SHP77 (cell line): ENCODE measurements around the gene EZH1.

ENCODE experiments used
- DNase-seq, 2 experiments: peaks; one replicate each; lab custom pipeline; 2025; lab: John Stamatoyannopoulos, UW

The EZH1 gene

DNA sequence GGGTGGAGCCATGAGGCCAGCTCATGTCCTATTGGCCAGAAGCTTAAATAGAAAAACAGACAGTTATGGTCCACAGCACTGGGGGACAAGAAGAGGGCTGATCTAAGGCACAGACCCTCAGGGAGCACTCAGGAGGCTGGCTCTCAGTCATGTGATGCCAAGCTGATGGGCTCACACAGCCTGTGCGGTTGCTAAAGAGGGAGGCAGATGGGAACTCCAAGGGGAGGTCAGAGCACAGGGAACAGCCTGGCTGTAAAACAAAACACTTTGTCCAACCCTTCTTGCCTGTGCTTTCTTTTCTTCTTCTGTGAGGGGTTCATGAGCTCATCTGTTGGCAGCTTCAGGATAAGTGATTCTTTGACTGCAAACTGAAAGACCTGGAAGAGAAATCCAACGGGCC, 35.3 kb downstream of the EZH1 start:
- DNase-seq = no peak

DNA sequence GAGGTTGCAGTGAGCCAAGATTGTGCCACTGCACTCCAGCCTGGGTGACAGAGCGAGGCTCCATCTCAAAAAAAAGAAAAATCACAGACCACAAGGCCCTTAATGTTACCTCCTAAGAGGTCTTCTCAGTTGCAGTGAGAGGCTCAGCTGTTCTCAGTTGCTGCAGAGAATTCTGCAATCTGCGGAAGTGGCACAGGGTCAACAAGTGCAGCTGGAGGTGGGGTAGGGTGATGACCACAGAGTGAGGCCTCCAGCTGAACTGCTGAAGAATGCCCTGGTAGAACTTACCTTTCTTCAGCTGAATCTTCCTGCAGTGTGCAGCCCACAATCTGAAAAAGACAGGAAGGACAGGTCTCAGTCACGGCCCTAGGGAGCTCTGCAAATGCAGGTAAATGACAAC, 36.3 kb downstream of the EZH1 start:
- DNase-seq = no peak

GRCh38 chr17:42706732-42707131, 38.1 kb downstream of the EZH1 start:
- DNase-seq = no peak

GRCh38 chr17:42704837-42705494, 39.9 kb downstream of the EZH1 start:
- DNase-seq = no peak

DNA sequence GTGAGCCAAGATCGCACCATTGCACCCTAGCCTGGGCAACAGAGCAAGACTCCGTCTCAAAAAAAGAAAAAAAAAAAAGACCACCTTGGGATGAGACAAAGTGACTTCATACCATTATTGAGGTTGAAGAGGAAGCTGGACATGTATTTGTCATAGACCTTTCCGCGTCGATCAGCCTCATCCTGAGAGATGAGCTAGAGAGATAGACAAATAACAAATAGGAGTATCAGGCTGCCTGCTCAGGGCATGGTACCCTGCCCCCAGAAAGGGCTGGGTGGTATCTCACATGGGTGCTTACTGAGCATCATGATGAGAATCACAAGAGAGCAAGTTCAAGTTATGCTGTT, 40.4 kb downstream of the EZH1 start:
- DNase-seq = no peak

DNA sequence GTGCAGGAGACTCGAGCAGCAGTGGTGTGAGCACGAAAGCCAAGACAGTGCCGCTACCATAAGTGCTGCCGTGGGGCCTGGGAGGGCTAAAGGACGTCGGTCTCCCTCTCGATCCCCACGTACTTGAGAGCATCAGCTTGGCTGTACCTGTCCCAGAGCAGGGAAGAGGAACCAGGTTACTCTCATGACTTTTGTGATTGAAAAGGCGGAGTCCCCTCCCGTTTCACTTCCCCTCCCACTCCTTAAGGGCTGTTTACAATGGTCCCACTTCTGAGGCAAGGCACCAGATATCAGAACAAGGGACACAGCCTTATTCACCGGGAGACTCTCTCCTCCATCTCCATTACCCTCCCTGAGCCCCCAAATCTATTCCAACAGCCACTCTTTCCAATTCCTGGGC, 42.4 kb downstream of the EZH1 start:
- no peak for DNase-seq

DNA sequence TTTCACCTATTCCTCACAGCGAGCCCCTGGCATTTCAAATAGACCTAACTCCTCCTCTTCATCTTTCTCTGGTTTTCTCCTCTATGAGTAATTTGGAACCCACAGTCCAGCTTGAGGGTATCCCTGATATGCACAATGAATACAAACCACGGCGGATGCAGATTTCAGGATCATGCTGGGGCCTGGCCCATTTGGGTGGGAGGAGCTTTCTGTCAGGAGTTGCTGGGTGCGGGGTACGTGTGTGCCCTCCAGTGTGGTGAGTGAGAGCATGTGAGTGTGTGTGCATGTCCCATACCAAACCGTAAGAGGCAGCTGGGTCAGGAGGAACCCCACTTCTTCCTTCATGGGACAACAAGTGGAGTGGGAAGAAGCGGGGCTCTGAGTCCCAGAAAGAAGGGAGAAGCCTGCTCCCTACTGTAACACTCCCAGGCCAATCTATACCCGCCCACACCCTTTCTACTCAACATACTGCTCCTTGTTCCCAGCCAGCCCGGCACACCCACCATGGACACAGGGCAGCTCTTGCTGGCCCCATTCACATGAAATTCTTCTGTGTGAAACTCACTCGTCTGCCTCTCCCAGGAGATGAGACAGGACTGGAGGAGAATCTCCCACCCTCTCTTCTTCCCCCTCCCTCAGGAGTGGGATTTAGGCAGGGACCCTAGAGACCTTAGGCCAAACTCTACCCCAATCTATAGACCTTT, 44.1 kb downstream of the EZH1 start:
- no peak for DNase-seq

- no peak for DNase-seq
These were observed 45.5 kb downstream of the EZH1 start for GRCh38 chr17:42699415-42699740.

GRCh38 chr17:42698736-42699414, 46.0 kb downstream of the EZH1 start:
- no peak for DNase-seq

DNA sequence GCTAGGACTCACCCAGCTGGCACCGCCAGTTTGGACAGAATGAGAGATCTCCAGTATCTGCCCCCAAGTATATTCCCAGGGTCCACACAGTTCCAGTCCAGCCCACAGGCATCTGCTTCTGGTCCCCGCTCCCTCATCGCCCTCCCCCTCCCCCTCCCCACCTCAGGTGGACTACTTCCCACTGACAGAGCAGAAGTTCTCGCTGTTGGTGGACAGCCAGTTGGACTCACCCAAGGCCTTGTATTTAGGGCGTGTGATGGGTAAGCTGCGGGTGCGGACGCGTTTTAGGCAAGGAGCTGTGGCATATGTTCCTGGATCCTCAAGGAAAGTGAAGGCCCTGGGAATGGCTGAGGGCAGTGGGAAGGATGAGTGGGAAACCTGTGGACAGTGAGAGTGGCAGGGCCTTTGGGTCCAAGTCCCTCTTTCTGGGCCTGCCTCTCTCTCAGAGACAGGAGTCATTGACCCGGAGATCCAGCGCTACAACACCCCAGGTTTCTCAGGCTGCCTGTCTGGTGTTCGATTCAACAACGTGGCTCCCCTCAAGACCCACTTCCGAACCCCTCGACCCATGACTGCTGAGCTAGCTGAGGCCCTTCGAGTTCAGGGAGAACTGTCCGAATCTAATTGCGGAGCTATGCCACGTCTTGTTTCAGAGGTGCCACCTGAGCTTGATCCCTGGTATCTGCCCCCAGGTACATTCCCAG, 47.6 kb downstream of the EZH1 start:
- no peak for DNase-seq

DNA sequence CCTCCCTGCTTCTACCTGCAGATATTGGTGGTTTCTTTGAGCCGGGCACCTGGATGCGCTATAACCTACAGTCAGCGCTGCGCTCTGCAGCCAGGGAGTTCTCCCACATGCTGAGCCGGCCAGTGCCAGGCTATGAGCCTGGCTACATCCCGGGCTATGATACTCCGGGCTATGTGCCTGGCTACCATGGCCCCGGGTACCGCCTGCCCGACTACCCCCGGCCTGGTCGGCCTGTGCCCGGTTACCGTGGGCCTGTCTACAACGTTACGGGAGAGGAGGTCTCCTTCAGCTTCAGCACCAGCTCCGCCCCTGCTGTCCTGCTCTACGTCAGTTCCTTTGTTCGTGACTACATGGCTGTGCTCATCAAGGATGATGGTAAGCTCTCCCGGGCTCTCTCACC, 49.3 kb downstream of the EZH1 start:
- no peak for DNase-seq

GRCh38 chr17:42694524-42694923, 50.3 kb downstream of the EZH1 start:
- no peak for DNase-seq

DNA sequence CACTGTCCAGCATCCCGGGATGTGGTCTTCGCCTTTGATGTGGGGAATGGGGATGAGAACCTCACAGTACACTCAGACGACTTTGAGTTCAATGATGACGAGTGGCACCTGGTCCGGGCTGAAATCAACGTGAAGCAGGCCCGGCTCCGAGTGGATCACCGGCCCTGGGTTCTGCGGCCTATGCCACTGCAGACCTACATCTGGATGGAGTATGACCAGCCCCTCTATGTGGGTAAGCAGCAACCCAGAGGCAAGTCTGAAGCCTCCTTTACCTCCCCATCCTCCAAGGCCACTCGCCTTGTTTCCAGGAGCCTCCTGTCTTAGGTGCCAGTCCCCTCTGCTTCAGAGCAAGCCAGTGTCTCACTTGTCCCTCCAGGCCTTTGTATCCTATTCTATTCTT, 52.4 kb downstream of the EZH1 start:
- no peak for DNase-seq

DNA sequence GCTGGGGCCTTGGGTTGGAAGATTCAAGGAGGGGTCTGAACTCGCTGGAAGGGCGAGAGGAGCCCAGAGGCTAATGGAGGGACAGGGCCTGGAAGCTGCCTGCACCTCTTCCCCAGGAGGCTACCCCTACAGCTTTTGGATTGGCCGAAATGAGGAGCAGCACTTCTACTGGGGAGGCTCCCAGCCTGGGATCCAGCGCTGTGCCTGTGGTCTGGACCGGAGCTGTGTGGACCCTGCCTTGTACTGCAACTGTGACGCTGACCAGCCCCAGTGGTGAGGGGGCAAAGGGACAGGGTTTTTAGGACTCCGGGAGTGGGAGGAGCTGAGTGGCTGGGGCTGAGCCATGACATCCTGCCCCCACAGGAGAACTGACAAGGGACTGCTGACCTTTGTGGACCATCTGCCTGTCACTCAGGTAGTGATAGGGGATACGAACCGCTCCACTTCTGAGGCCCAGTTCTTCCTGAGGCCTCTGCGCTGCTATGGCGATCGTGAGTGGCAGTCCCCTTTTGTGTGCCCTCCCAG, 53.8 kb downstream of the EZH1 start:
- no peak for DNase-seq

- DNase-seq = no peak
These were observed 54.2 kb downstream of the EZH1 start for GRCh38 chr17:42690596-42690995.

DNA sequence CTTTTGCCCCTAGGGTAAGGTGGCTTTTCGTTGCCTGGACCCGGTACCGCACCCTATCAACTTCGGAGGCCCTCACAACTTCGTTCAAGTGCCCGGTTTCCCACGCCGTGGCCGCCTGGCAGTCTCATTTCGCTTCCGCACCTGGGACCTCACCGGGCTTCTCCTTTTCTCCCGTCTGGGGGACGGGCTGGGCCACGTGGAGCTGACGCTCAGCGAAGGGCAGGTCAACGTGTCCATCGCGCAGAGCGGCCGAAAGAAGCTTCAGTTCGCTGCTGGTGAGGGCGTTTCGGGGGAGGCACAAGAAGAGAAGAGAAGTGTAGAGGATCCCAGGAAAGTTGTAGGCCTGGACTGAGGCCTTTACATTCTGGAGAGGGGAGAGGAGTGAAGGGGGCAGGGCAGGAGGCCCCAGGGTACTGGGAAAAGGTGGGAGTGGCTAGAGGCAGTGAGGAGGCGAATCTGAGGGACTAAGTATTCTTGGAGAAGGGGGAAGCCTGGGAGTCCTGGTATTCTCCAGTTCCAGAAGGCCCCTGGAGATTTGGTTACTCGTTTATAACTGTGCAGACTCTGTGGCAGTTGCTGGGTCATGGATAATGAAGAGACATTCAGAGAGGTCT, 57.0 kb downstream of the EZH1 start:
- no peak for DNase-seq

DNA sequence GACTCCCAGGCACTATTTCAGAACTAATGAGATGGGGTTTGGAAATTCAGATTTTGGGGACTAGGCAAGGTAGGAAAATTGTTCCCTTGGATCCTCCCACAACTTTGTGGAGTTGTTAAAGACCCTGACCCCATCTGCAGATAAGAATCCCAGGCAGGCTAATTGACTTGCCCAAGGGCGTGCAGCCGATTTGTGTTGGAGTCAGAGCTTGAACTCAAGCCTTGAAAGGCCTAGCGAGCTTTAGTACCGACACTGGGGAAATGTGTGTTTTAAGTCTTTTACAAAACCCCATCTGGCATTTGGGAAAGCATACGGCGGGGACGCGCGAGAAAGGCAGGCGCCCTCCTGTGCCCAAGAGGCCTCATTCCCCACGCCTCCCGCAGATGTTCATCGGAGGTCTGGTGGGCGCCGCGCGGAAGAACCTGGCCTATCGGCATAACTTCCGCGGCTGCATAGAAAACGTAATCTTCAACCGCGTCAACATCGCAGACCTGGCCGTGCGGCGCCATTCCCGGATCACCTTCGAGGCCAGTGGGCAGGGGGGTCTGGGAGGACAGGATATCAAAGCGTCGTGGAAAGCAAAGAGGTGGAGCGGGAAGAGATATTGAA, 58.2 kb downstream of the EZH1 start:
- DNase-seq = no peak

- no peak for DNase-seq
These were observed 59.0 kb downstream of the EZH1 start for GRCh38 chr17:42685831-42686230.

GRCh38 chr17:42684929-42685556, 59.8 kb downstream of the EZH1 start:
- DNase-seq = no peak

- no peak for DNase-seq
These were observed 61.3 kb downstream of the EZH1 start for GRCh38 chr17:42683407-42684034.
